WI38 (cell line): Measurements from ENCODE around the gene MICAL1.

ENCODE experiments used
- H3K4me3 ChIP-seq: 2 replicates; pipeline ENCODE4 v1.5.1; 2011; ENCODE audit warnings: low read depth, mild to moderate bottlenecking, control low read depth, low read length
- CTCF ChIP-seq: IDR thresholded peaks from 2 replicates; pipeline ENCODE4 v1.5.1; 2012; ENCODE audit warnings: low read depth, mild to moderate bottlenecking, control low read depth, low read length

The MICAL1 gene

GRCh38 chr6:109451376-109451775, 4.2 kb downstream of the MICAL1 start:
- H3K4me3 ChIP-seq = no peak overlapping the region
- TF ChIP-seq CTCF = no peak

- no peak for TF ChIP-seq CTCF
- no peak overlapping the region for H3K4me3 ChIP-seq
These were observed 4.8 kb downstream of the MICAL1 start for GRCh38 chr6:109450801-109451200.

GRCh38 chr6:109449795-109450673, 5.5 kb downstream of the MICAL1 start:
- no peak for TF ChIP-seq CTCF
- H3K4me3 ChIP-seq = no peak overlapping the region

GRCh38 chr6:109449064-109449794, 6.3 kb downstream of the MICAL1 start:
- no peak for TF ChIP-seq CTCF
- H3K4me3 ChIP-seq = no peak overlapping the region

GRCh38 chr6:109448615-109449014, 7.0 kb downstream of the MICAL1 start:
- no peak overlapping the region for H3K4me3 ChIP-seq
- TF ChIP-seq CTCF = no peak

GRCh38 chr6:109447878-109448555, 7.6 kb downstream of the MICAL1 start:
- no peak overlapping the region for H3K4me3 ChIP-seq
- TF ChIP-seq CTCF = no peak
